H9 (cell line): ENCODE results near the gene RASL10B. TPM values are rescaled to one million over a fixed set of nuclear protein-coding genes. Genes with fewer than 3 reads are reported as not detected.

Experiments
- DNase-seq: peaks from one replicate; pipeline ENCODE4 v3.0.0-alpha.2; 2017
- H2AFZ ChIP-seq: one replicate; pipeline ENCODE4 v1.6.1; 2013; ENCODE audit warnings: mild to moderate bottlenecking, low read length, control low read depth, moderate library complexity
- H2AK5ac ChIP-seq: 2 replicates; pipeline ENCODE4 v1.6.1; 2013; ENCODE audit warnings: low read length, control low read depth, mixed read lengths; ENCODE audit not compliant: insufficient read length
- H2BK120ac ChIP-seq: one replicate; pipeline ENCODE4 v1.6.1; 2013; ENCODE audit warnings: low read depth, mild to moderate bottlenecking, low read length, control low read depth, inconsistent platforms; ENCODE audit not compliant: poor library complexity, severe bottlenecking
- H2BK12ac ChIP-seq: 2 replicates; pipeline ENCODE4 v1.6.1; 2013; ENCODE audit warnings: low read length, control low read depth, mixed read lengths, low read depth; ENCODE audit not compliant: insufficient read length
- H2BK15ac ChIP-seq: 2 replicates; pipeline ENCODE4 v1.6.1; 2013; ENCODE audit warnings: low read depth, low read length, control low read depth
- H2BK20ac ChIP-seq: one replicate; pipeline ENCODE4 v1.6.1; 2013; ENCODE audit warnings: low read depth, mild to moderate bottlenecking, low read length, control low read depth, inconsistent platforms; ENCODE audit not compliant: poor library complexity, severe bottlenecking
- H2BK5ac ChIP-seq: 2 replicates; pipeline ENCODE4 v1.6.1; 2013; ENCODE audit warnings: low read length, control low read depth, mixed read lengths; ENCODE audit not compliant: insufficient read length
- H3K14ac ChIP-seq: 2 replicates; pipeline ENCODE4 v1.6.1; 2013; ENCODE audit warnings: low read length, control low read depth; ENCODE audit not compliant: insufficient read depth
- H3K18ac ChIP-seq: 2 replicates; pipeline ENCODE4 v1.6.1; 2013; ENCODE audit warnings: low read depth, mild to moderate bottlenecking, mixed read lengths, low read length, control low read depth; ENCODE audit not compliant: insufficient read length
- H3K23ac ChIP-seq: 2 replicates; pipeline ENCODE4 v1.6.1; 2013; ENCODE audit warnings: low read length, control low read depth, mixed read lengths, low read depth; ENCODE audit not compliant: insufficient read length
- H3K23me2 ChIP-seq: 2 replicates; pipeline ENCODE4 v1.6.1; 2013; ENCODE audit warnings: low read depth, mild to moderate bottlenecking, mixed read lengths, low read length, control low read depth; ENCODE audit not compliant: insufficient read length, poor library complexity, severe bottlenecking
- H3K27ac ChIP-seq: 2 replicates; pipeline ENCODE4 v1.5.1; 2013; ENCODE audit warnings: low read length, control low read depth, mixed read lengths, low read depth; ENCODE audit not compliant: insufficient read length
- H3K27me3 ChIP-seq: 2 replicates; pipeline ENCODE4 v1.6.1; 2013; ENCODE audit warnings: low read length, control low read depth, inconsistent platforms; ENCODE audit not compliant: insufficient read depth
- H3K4ac ChIP-seq: 2 replicates; pipeline ENCODE4 v1.6.1; 2013; ENCODE audit warnings: low read depth, mild to moderate bottlenecking, control low read depth, inconsistent platforms, low read length, moderate library complexity
- H3K4me1 ChIP-seq: 2 replicates; pipeline ENCODE4 v1.6.1; 2013; ENCODE audit warnings: low read length, control low read depth, inconsistent platforms; ENCODE audit not compliant: insufficient read depth
- H3K4me2 ChIP-seq: 2 replicates; pipeline ENCODE4 v1.6.1; 2013; ENCODE audit warnings: low read length, control low read depth, mixed read lengths; ENCODE audit not compliant: insufficient read length, insufficient read depth
- H3K56ac ChIP-seq: 2 replicates; pipeline ENCODE4 v1.6.1; 2013; ENCODE audit warnings: low read depth, mild to moderate bottlenecking, mixed read lengths, low read length, control low read depth; ENCODE audit not compliant: insufficient read length
- H3K79me1 ChIP-seq: 2 replicates; pipeline ENCODE4 v1.6.1; 2013; ENCODE audit warnings: low read depth, mild to moderate bottlenecking, moderate library complexity, low read length, control low read depth, inconsistent platforms; ENCODE audit not compliant: insufficient read depth, poor library complexity, severe bottlenecking
- H3K79me2 ChIP-seq: 2 replicates; pipeline ENCODE4 v1.6.1; 2013; ENCODE audit warnings: low read length, control low read depth, inconsistent platforms; ENCODE audit not compliant: insufficient read depth
- H3K9ac ChIP-seq: 2 replicates; pipeline ENCODE4 v1.6.1; 2013; ENCODE audit warnings: low read length, control low read depth, mixed read lengths; ENCODE audit not compliant: insufficient read length; ENCODE audit errors: extremely low read depth
- H3K9me3 ChIP-seq: one replicate; pipeline ENCODE4 v1.6.1; 2013; ENCODE audit warnings: low read depth, low read length, inconsistent platforms; ENCODE audit not compliant: control insufficient read depth
- H3T11ph ChIP-seq: one replicate; pipeline ENCODE4 v1.6.1; 2013; ENCODE audit warnings: mild to moderate bottlenecking, low read length, control low read depth, inconsistent platforms
- H4K20me1 ChIP-seq: one replicate; pipeline ENCODE4 v1.6.1; 2013; ENCODE audit not compliant: control insufficient read depth, insufficient read length, insufficient read depth
- H4K5ac ChIP-seq: 2 replicates; pipeline ENCODE4 v1.6.1; 2013; ENCODE audit warnings: low read depth, mild to moderate bottlenecking, mixed read lengths, low read length, control low read depth; ENCODE audit not compliant: insufficient read length
- H4K8ac ChIP-seq: replicated peaks from 2 replicates; pipeline ENCODE4 v1.6.1; 2013; ENCODE audit warnings: low read length, control low read depth, mixed read lengths, low read depth; ENCODE audit not compliant: insufficient read length
- H4K91ac ChIP-seq: 2 replicates; pipeline ENCODE4 v1.6.1; 2013; ENCODE audit warnings: low read depth, mild to moderate bottlenecking, moderate library complexity, mixed read lengths, low read length, control low read depth; ENCODE audit not compliant: insufficient read length
- H3K27ac Mint-ChIP-seq, 3 experiments: 2 replicates in 2 of 3; 3 replicates in 1 of 3; pipeline ENCODE4 v1.8.0; 2020 to 2021; ENCODE audit warnings: mixed read lengths in 3 of 3, mild to moderate bottlenecking in 1 of 3, moderate library complexity in 1 of 3
- H3K27me3 Mint-ChIP-seq: 2 replicates; pipeline ENCODE4 v1.8.0; 2021; ENCODE audit warnings: low read depth, mild to moderate bottlenecking, moderate library complexity, mixed read lengths
- H3K36me3 Mint-ChIP-seq, 3 experiments: 2 replicates in 2 of 3; 3 replicates in 1 of 3; pipeline ENCODE4 v1.8.0; 2020 to 2021; ENCODE audit warnings: low read depth in 3 of 3, mixed read lengths in 3 of 3; ENCODE audit not compliant: insufficient read depth in 1 of 3
- H3K4me1 Mint-ChIP-seq, 2 experiments: 2 replicates each; pipeline ENCODE4 v1.8.0; 2020; ENCODE audit warnings: mixed read lengths in 2 of 2
- H3K4me3 Mint-ChIP-seq, 2 experiments: 2 replicates in 1 of 2; 3 replicates in 1 of 2; pipeline ENCODE4 v1.8.0; 2020 to 2021; ENCODE audit warnings: mild to moderate bottlenecking in 2 of 2, mixed read lengths in 2 of 2, moderate library complexity in 1 of 2
- H3K9me3 Mint-ChIP-seq, 2 experiments: 2 replicates in 1 of 2; 3 replicates in 1 of 2; pipeline ENCODE4 v1.8.0; 2020; ENCODE audit warnings: mild to moderate bottlenecking in 2 of 2, mixed read lengths in 2 of 2, moderate library complexity in 1 of 2
- CTCF ChIP-seq: fragments of 200-600 bp; sonication (generic); conservative IDR thresholded peaks from 3 replicates; pipeline ENCODE4 v1.8.0; 2021; ENCODE audit warnings: antibody characterized with exemption, mild to moderate bottlenecking
- WGBS: extraction: QIAGEN DNeasy Blood & Tissue Kit; methylation state at CpG from one replicate; pipeline ENCODE4 v1.1.7; 2013; ENCODE audit warnings: missing lambda C conversion rate, low lambda C conversion rate, mixed read lengths; ENCODE audit not compliant: insufficient read length; ENCODE audit errors: extremely low coverage; 5-methylcytosine and 5-hydroxymethylcytosine counted together
- total RNA-seq: library from RNA; stranded (reverse); gene quantifications from 2 replicates; pipeline ENCODE4 v1.2.1, GENCODE V29; 2021

The RASL10B gene
- total RNA-seq, 1 experiment from 2014 or later, result 15.9 TPM

- no peak for TF ChIP-seq CTCF
These were observed 21.0 kb downstream of the RASL10B start for GRCh38 chr17:35752471-35752870.

More at GRCh38 chr17:35752471-35752870, 21.0 kb downstream of the RASL10B start:
- H2AK5ac ChIP-seq, result no peak overlapping the region
- no peak overlapping the region for H3K27ac ChIP-seq
- H2BK5ac ChIP-seq, result no peak overlapping the region
- peaks cover 35% of the 10 kb centered on the region for H3K27me3 Mint-ChIP-seq
- peaks cover 7% of the 10 kb centered on the region; the same call in 1 of the 2 replicates for H3K27me3 ChIP-seq
- no peak overlapping the region for H2BK120ac ChIP-seq
- H2BK15ac ChIP-seq, result no peak overlapping the region
- no peak overlapping the region for H2BK12ac ChIP-seq
- no peak overlapping the region for H3K56ac ChIP-seq
- H4K8ac ChIP-seq, result no peak overlapping the region
- H3K9ac ChIP-seq, result no peak overlapping the region
- H4K20me1 ChIP-seq, result no peaks in the 10 kb centered on the region
- H3K27ac Mint-ChIP-seq, result no peak overlapping the region; a peak in 1 of 7 replicates
- WGBS, result no CpG with 5 or more reads among the region's 16 CpGs
- H3K23ac ChIP-seq, result no peak overlapping the region
- H3K9me3 ChIP-seq, result no peaks in the 10 kb centered on the region
- H4K5ac ChIP-seq, result no peak overlapping the region
- no peak for DNase-seq
- H3K4me2 ChIP-seq, result no peak overlapping the region
- no peak overlapping the region for H3K4me3 Mint-ChIP-seq
- no peaks in the 10 kb centered on the region for H3K23me2 ChIP-seq
- H4K91ac ChIP-seq, result no peak overlapping the region
- no peaks in the 10 kb centered on the region for H3K36me3 Mint-ChIP-seq
- no peak overlapping the region for H2AFZ ChIP-seq
- no peak overlapping the region for H3T11ph ChIP-seq
- no peaks in the 10 kb centered on the region for H3K79me1 ChIP-seq
- H3K4ac ChIP-seq, result no peak overlapping the region
- H3K9me3 Mint-ChIP-seq, result no peaks in the 10 kb centered on the region; a peak in 2 of 5 replicates
- no peaks in the 10 kb centered on the region for H3K4me1 ChIP-seq
- H3K14ac ChIP-seq, result no peak overlapping the region
- H3K79me2 ChIP-seq, result no peaks in the 10 kb centered on the region
- H3K18ac ChIP-seq, result no peak overlapping the region
- H2BK20ac ChIP-seq, result no peak overlapping the region
- H3K4me1 Mint-ChIP-seq, result peaks cover 20 to 30% of the 10 kb centered on the region in 2 experiments
